OCI-LY1 (cell line): ENCODE measurements around the gene SH3BP5.

ENCODE experiments used
- H2AFZ ChIP-seq: fragments of 200-600 bp; sonication (generic), shearing (Covaris generic); 2 replicates; pipeline ENCODE4 v1.6.0; 2014; ENCODE audit warnings: antibody characterized with exemption, mild to moderate bottlenecking, low read length
- H3F3A ChIP-seq: fragments of 200-600 bp; sonication (generic), shearing (Covaris generic); 2 replicates; pipeline ENCODE4 v1.6.0; 2014; ENCODE audit warnings: mild to moderate bottlenecking, antibody characterized with exemption, low read length, moderate library complexity; ENCODE audit not compliant: insufficient read depth
- H3K27ac ChIP-seq: fragments of 200-600 bp; sonication (generic); 2 replicates; pipeline ENCODE4 v1.5.1; 2014; ENCODE audit warnings: low read length, mixed run types, mild to moderate bottlenecking, low read depth; ENCODE audit not compliant: poor library complexity, severe bottlenecking
- H3K27me3 ChIP-seq: fragments of 200-600 bp; sonication (generic); 2 replicates; pipeline ENCODE4 v1.6.0; 2014; ENCODE audit warnings: antibody characterized with exemption, mild to moderate bottlenecking, low read length, moderate library complexity; ENCODE audit not compliant: insufficient read depth
- H3K36me3 ChIP-seq: fragments of 200-600 bp; sonication (generic); 2 replicates; pipeline ENCODE4 v1.6.1; 2014; ENCODE audit warnings: mild to moderate bottlenecking, antibody characterized with exemption, low read length, moderate library complexity, mixed read lengths; ENCODE audit not compliant: insufficient read depth
- H3K4me1 ChIP-seq: fragments of 200-600 bp; sonication (generic); 2 replicates; pipeline ENCODE4 v1.5.1; 2014; ENCODE audit warnings: mild to moderate bottlenecking, low read length, moderate library complexity; ENCODE audit not compliant: insufficient read depth, severe bottlenecking
- H3K4me2 ChIP-seq: fragments of 200-600 bp; sonication (generic), shearing (Covaris generic); 2 replicates; pipeline ENCODE4 v1.6.1; 2014; ENCODE audit warnings: low read length
- H3K4me3 ChIP-seq: fragments of 200-600 bp; sonication (generic); 2 replicates; pipeline ENCODE4 v1.5.1; 2014; ENCODE audit warnings: low read length, low read depth, mild to moderate bottlenecking, mixed read lengths; ENCODE audit not compliant: poor library complexity, severe bottlenecking
- H3K79me2 ChIP-seq: fragments of 200-600 bp; shearing (Covaris generic); 2 replicates; pipeline ENCODE4 v1.6.1; 2016; ENCODE audit warnings: mixed run types, low read length, mixed read lengths; ENCODE audit not compliant: insufficient read depth
- H3K9ac ChIP-seq: fragments of 200-600 bp; sonication (generic), shearing (Covaris generic); 2 replicates; pipeline ENCODE4 v1.6.1; 2014; ENCODE audit warnings: mild to moderate bottlenecking, low read length, mixed read lengths
- H3K9me2 ChIP-seq: fragments of 200-600 bp; sonication (generic), shearing (Covaris generic); 2 replicates; pipeline ENCODE4 v1.6.1; 2014; ENCODE audit warnings: low read depth, mild to moderate bottlenecking, low read length, mixed read lengths
- H3K9me3 ChIP-seq: fragments of 200-600 bp; shearing (Covaris generic); 2 replicates; pipeline ENCODE4 v1.6.1; 2014; ENCODE audit warnings: low read length, mixed read lengths
- H4K20me1 ChIP-seq: fragments of 200-600 bp; sonication (generic), shearing (Covaris generic); 2 replicates; pipeline ENCODE4 v1.6.0; 2016; ENCODE audit warnings: mild to moderate bottlenecking, low read length; ENCODE audit not compliant: insufficient read depth
- EZH2 ChIP-seq: fragments of 200-600 bp; sonication (generic), shearing (Covaris generic); IDR thresholded peaks from 2 replicates; pipeline ENCODE4 v1.8.0; 2017; ENCODE audit warnings: borderline replicate concordance, mixed run types, mild to moderate bottlenecking, antibody characterized with exemption, low read length, moderate library complexity, mixed read lengths
- TF ChIP-seq, protein P1 (sequence below): fragments of 200-600 bp; sonication (generic), shearing (Covaris generic); IDR thresholded peaks from 2 replicates; pipeline ENCODE4 v1.5.1; 2017; ENCODE audit warnings: mild to moderate bottlenecking, antibody characterized with exemption, low read length, moderate library complexity, mixed read lengths

SH3BP5 gene

DNA sequence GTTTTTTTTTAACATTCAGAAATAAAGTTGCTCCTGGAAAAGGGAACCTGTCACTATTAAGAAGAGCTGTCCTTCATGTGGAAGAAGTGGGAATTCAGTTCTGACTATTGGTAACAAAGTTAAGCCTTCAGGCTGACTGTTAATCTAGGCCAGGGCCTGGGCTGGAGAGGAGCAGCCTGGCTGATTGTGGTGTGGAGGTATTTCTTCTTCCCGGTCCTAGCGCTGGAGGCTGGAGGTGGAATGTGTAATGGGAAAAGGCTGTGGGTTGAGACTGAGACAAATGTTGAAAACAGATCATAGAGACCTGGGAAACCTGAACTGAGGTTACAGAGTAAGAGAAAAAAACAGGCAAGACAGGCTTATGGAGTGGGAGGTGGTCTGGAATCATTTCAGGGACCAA is 23.8 kb upstream of the SH3BP5 start:
- Histone ChIP-seq H3K79me2 (no peaks in the 10 kb centered on the region), H3K27me3 (no peaks in the 10 kb centered on the region), H3F3A (no peaks in the 10 kb centered on the region), H3K27ac (no peak overlapping the region), H3K4me1 (peaks cover 8% of the 10 kb centered on the region), H3K36me3 (no peaks in the 10 kb centered on the region), H3K9ac (no peak overlapping the region), H3K9me2 (no peaks in the 10 kb centered on the region), H4K20me1 (no peaks in the 10 kb centered on the region), H3K9me3 (no peaks in the 10 kb centered on the region), H3K4me2 (no peak overlapping the region), H2AFZ (no peak overlapping the region), H3K4me3 (no peak overlapping the region)
- no peak for TF ChIP-seq EZH2
- TF ChIP-seq, protein P1, sequence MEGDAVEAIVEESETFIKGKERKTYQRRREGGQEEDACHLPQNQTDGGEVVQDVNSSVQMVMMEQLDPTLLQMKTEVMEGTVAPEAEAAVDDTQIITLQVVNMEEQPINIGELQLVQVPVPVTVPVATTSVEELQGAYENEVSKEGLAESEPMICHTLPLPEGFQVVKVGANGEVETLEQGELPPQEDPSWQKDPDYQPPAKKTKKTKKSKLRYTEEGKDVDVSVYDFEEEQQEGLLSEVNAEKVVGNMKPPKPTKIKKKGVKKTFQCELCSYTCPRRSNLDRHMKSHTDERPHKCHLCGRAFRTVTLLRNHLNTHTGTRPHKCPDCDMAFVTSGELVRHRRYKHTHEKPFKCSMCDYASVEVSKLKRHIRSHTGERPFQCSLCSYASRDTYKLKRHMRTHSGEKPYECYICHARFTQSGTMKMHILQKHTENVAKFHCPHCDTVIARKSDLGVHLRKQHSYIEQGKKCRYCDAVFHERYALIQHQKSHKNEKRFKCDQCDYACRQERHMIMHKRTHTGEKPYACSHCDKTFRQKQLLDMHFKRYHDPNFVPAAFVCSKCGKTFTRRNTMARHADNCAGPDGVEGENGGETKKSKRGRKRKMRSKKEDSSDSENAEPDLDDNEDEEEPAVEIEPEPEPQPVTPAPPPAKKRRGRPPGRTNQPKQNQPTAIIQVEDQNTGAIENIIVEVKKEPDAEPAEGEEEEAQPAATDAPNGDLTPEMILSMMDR: no peak

DNA sequence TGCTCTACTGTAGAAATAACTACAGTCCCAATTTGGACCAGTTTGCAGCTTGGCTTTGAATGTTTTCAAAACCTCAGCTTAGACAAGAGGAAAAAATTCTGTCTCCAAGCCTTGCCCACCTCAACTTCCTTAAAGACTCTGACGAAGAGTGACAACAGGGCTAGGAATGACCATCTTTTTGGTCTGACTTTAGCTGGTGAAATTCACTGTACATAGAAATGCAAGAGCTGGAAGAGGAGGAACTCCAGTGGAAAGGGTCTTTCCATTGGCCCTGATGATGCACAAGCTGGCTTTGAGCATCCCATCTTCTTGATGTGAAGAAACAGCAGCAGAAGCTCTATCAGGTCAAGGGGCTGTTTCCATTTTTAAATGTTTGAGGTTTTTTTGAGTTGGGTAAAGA is 22.7 kb upstream of the SH3BP5 start:
- Histone ChIP-seq H3K4me3 (no peak overlapping the region), H3F3A (no peaks in the 10 kb centered on the region), H2AFZ (no peak overlapping the region), H3K9ac (no peak overlapping the region), H3K4me2 (no peak overlapping the region), H3K27me3 (no peaks in the 10 kb centered on the region), H4K20me1 (no peaks in the 10 kb centered on the region), H3K36me3 (no peaks in the 10 kb centered on the region), H3K4me1 (no peaks in the 10 kb centered on the region), H3K79me2 (no peaks in the 10 kb centered on the region), H3K27ac (no peak overlapping the region), H3K9me3 (peaks cover 3% of the 10 kb centered on the region; the same call in 1 of the 2 replicates), H3K9me2 (no peaks in the 10 kb centered on the region)
- TF ChIP-seq, protein P1: no peak
- TF ChIP-seq EZH2: no peak

DNA sequence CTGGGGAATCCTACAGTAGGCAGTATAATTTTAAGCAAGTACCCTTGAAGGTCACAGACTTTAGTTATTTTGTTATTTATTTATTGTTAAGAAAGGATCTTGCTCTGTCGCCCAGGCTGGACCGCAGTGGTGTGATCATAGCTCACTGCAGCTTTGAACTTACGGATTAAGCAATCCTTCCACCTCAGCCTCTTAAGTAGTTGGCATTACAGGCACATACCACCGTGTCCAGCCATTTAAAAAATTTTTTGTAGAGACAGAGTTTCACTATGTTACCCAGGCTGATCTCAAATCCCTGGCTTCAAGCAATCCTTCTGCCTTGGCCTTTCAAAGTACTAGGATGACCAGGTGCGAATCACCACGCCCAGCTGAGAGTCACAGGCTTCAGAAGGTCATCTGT is 22.1 kb upstream of the SH3BP5 start:
- Histone ChIP-seq H3K4me1 (no peaks in the 10 kb centered on the region), H3K9ac (no peak overlapping the region), H3K27ac (no peak overlapping the region), H3K4me3 (no peak overlapping the region), H4K20me1 (no peaks in the 10 kb centered on the region), H3K27me3 (no peaks in the 10 kb centered on the region), H3K36me3 (no peaks in the 10 kb centered on the region), H3F3A (no peaks in the 10 kb centered on the region), H3K79me2 (no peaks in the 10 kb centered on the region), H3K4me2 (no peak overlapping the region), H3K9me2 (no peaks in the 10 kb centered on the region), H3K9me3 (peaks cover 5% of the 10 kb centered on the region; the same call in 1 of the 2 replicates), H2AFZ (no peak overlapping the region)
- TF ChIP-seq, protein P1: no peak
- TF ChIP-seq EZH2: no peak
